NOMO-1 treated with DMSO at 0.1 percent for 48 hours (cell line): ENCODE measurements around the gene HPCA.

Experiments
- DNase-seq: peaks from one replicate; lab custom pipeline; 2025; ENCODE audit not compliant: unreplicated experiment; lab: John Stamatoyannopoulos, UW

Gene HPCA

GRCh38 chr1:32928715-32929114 is 42.4 kb downstream of the HPCA start:
- DNase-seq = no peak

- DNase-seq = no peak
Observed at GRCh38 chr1:32929366-32929765, 43.1 kb downstream of the HPCA start.

- no peak for DNase-seq
Observed at GRCh38 chr1:32931760-32932159, 45.5 kb downstream of the HPCA start.

- no peak for DNase-seq
Observed at GRCh38 chr1:32933742-32934322, 47.5 kb downstream of the HPCA start.

- no peak for DNase-seq
Observed at GRCh38 chr1:32934535-32934934, 48.2 kb downstream of the HPCA start.

- no peak for DNase-seq
Observed at GRCh38 chr1:32937061-32937460, 50.8 kb downstream of the HPCA start.

GRCh38 chr1:32939655-32940371 is 53.5 kb downstream of the HPCA start:
- DNase-seq = peak; percentile 87

- DNase-seq = no peak
Observed at GRCh38 chr1:32944180-32944579, 57.9 kb downstream of the HPCA start.
